ENCODE results near the gene KRT74. TPM values are rescaled to one million over a fixed set of nuclear protein-coding genes. Genes with fewer than 3 reads are reported as not detected.

Gene KRT74
- total RNA-seq, 2 experiments from 2014 or later: not detected

- POLR2A ChIA-PET: no interaction called here
- H3K36me3 Mint-ChIP-seq: peaks cover 1% of the 10 kb centered on the region
- ATAC-seq (ENCODE audit: low read depth): no peak
- no peak overlapping the region for H3K27ac Mint-ChIP-seq
- no peaks in the 10 kb centered on the region for H3K9me3 Mint-ChIP-seq
- H3K4me3 Mint-ChIP-seq: no peak overlapping the region
- no peak for DNase-seq
- no peaks in the 10 kb centered on the region for H3K4me1 Mint-ChIP-seq
- peaks cover 15% of the 10 kb centered on the region for H3K27me3 Mint-ChIP-seq
These were observed 57.5 kb downstream of the KRT74 start for GRCh38 chr12:52515927-52516831.

Other genes starting within 250 kb of the KRT74 start
- not detected for gene KRT85, start 206.4 kb downstream of the KRT74 start, total RNA-seq
- not detected for gene KRT84, start 188.2 kb downstream of the KRT74 start, total RNA-seq
- not detected for gene KRT82, start 167.5 kb downstream of the KRT74 start, total RNA-seq
- gene KRT75, start 139.5 kb downstream of the KRT74 start, total RNA-seq: not detected
- not detected for gene KRT6B, start 121.7 kb downstream of the KRT74 start, total RNA-seq
- not detected for gene KRT6C, start 100.0 kb downstream of the KRT74 start, total RNA-seq
- gene KRT6A, start 80.6 kb downstream of the KRT74 start, total RNA-seq: not detected
- gene KRT5, start 53.4 kb downstream of the KRT74 start, total RNA-seq: not detected
- gene KRT71, start 20.7 kb downstream of the KRT74 start, total RNA-seq: not detected
- gene KRT72, start 27.6 kb upstream of the KRT74 start, total RNA-seq: under 1 TPM; 0.65 to 0.67 TPM
- gene KRT73, start 44.7 kb upstream of the KRT74 start, total RNA-seq: under 1 TPM; 0.42 to 0.60 TPM
- not detected for gene KRT2, start 78.4 kb upstream of the KRT74 start, total RNA-seq
- not detected for gene KRT1, start 106.6 kb upstream of the KRT74 start, total RNA-seq
- not detected for gene KRT77, start 129.7 kb upstream of the KRT74 start, total RNA-seq
- gene KRT76, start 203.5 kb upstream of the KRT74 start, total RNA-seq: not detected
- gene KRT3, start 222.3 kb upstream of the KRT74 start, total RNA-seq: not detected
- gene KRT4, start 240.3 kb upstream of the KRT74 start, total RNA-seq: not detected